Activated CD4-positive, CD25-positive, alpha-beta regulatory T cell treated with anti-CD3 and anti-CD28 coated beads, Interleukin-2, amount 50 U/mL, for 16 hours (primary cell): ENCODE measurements around the gene KRT79.
"Not testable (repeated sequence)": the region's sequence is repeated elsewhere in the genome, so short reads cannot be mapped to it uniquely, and the experiment has no call there.

Experiments used
- DNase-seq: peaks from one replicate; pipeline ENCODE4 v3.0.0-alpha.2; 2020; ENCODE audit warnings: low read depth, low spot score

The KRT79 gene

GRCh38 chr12:52806821-52807543 lies 27.1 kb downstream of the KRT79 start:
- no peak for DNase-seq

- no peak for DNase-seq
These were observed 27.8 kb downstream of the KRT79 start for GRCh38 chr12:52806169-52806811.

- DNase-seq, result no peak
These were observed 28.4 kb downstream of the KRT79 start for GRCh38 chr12:52805739-52806138.

DNA sequence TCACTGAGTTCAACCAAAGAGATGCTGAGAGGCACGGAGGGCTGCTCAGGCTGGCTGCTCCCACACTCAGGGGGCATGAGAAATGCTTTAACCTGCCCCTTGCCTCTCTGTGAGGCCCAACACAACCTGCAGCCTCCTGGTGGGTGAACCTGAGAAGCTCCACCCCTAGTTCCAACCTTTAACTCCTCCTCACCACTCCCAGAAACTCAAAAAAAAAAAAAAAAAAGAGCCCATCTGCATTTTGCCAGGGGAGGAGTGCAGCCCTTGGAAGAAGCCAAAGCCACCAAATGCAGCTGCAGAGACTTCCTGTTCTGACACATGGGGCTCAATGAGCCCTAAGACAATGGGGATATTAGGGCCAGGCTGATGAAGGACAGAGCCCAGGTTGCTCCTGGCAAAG lies 29.1 kb downstream of the KRT79 start:
- DNase-seq, result no peak

GRCh38 chr12:52802442-52802841 lies 31.7 kb downstream of the KRT79 start:
- DNase-seq, result no peak

DNA sequence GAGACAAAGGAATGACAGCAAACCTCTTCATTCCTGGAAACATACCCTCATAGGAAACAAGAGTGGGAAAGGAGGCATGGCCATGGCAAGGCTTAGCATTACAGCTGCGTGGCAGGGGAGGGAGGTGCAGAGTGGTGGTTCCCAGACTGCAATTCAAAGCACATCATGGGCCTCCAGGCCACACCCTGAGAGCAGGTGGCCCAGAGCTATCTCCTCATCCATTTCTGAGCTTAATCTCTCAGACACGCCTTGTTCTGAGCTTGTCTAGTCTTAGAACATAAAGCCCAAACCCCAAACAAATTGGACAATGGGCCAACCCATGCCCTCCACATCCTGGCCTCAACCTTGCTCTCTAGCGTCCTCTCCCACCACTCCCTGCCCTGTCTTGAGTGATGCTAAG lies 32.3 kb downstream of the KRT79 start:
- DNase-seq, result no peak

DNA sequence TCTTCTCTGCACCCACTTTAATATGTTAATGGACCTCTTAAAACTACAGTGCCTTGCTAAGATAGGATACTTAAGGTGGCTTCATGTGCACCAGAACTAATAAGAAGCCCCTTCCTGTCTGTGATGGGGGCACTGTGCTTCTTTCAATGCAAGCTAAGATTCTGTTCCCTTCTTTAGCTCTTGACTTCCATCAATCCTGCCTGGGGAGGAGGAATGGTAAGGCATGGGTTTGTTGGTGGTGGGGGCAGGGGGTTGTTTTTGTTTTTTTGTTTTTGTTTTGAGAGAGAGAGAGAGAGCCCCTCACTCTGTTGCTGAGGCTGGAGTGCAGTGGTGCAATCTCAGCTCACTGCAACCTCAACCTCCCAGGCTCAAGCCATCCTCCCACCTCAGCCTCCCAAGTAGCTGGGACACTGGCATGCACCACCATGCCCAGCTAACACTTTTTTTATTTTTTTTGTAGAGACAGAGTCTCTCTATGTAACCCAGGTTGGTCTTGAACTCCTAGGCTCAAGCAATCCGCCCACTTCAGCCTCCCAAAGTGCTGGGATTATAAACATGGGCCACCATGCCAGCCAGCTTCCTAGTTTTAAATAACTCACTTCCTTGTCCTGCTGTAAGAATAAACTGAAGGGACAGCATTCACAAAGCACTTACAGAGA lies 33.7 kb downstream of the KRT79 start:
- no peak for DNase-seq

DNA sequence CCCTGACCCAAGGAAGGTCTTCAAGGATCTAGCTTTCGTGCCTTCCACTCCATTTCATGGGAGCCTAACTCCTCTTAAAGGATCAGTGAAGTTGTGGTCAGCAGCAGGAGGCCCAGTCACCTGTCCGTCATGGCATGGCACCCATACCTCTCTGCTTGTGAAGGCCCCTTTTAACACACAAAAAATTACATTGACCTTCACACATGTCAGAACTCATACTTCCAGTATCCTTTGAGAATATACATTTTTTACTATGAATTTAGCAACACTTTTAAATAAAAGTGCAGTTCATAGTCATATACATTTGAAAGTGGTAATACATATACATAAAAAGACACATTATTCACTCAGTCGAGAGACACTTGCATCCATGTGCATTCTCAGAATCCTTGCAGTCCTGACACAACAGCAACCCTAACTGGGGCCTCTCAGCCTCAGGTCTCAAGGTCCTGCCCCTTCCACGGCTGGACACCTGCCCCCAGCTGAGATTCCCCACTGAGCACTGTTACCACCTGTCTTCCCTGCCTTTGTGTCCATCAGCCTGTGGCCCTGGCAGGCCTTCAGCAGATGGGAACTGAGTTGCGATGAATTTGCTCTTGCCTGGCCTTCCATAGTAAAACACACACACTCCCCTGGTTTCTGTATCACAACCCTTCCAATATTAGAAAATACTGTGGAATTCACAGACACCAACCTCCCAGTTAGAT lies 34.5 kb downstream of the KRT79 start:
- no peak for DNase-seq

DNA sequence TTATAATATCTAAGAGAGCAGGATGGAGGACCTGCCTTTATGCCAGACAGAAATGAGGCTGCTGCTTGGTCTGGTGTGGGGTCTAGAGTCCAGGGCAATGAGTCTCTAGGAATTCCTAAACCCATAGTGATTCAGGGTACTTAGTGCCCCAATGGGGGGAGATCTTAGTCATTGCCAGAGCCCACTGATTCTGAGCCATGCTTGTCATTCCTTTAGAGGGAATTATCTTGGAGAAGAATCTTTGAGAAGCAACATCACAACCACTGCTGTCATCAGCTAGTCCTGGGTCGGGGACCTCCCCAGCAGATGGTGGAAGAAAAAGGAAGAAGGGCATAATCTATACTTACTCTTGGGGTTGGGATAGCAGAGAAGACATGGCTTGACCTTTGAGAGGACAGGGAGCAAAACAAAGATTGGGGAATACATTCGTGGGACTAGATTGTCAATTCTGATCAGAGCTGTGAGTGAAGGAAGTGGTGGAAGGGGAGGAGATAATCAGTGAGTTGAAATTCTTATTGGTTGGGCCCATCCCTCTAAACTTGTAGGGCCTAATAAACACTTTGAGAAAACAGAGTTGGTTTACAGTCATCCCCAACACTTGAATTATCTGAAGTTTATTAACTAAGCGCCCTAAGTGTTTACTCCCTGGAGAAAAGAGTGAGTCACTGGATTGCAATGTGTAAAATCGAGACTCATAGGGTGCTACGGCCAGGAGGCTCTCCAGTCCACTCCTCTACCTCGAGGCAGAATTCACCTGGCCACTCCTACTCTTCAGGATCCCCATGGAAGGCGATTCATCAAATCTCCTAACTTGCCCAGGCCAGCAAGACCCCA lies 35.2 kb downstream of the KRT79 start:
- no peak for DNase-seq

GRCh38 chr12:52798003-52798670 lies 36.0 kb downstream of the KRT79 start:
- no peak for DNase-seq

DNA sequence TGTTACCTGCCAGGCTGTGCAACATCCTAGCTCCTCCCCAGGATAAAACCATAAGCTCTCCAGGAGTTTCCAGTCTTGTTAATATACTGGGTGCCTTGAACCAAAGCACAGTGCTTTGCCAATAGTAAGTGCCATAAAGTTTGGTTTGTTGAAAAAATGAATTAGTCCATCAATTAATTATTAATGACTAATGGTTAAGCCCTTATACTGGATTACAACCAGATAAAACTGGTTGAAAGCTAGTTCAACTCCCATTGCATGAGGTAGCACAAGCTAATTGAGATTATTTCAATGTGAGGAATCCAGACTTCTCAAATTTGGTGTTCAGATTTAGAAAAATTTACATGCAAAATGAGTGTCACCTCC lies 36.6 kb downstream of the KRT79 start:
- DNase-seq, result no peak

GRCh38 chr12:52796839-52797528 lies 37.1 kb downstream of the KRT79 start:
- DNase-seq, result no peak

GRCh38 chr12:52796429-52796794 lies 37.7 kb downstream of the KRT79 start:
- DNase-seq, result no peak

- DNase-seq, result no peak
These were observed 38.2 kb downstream of the KRT79 start, which contains the start of gene KRT3 for GRCh38 chr12:52795694-52796428. KRT3 (minus strand) TSS chr12:52796117; CDS start chr12:52796042, 75 bp downstream.

- DNase-seq, result not testable (repeated sequence)
These were observed 38.8 kb downstream of the KRT79 start for GRCh38 chr12:52795332-52795674.

DNA sequence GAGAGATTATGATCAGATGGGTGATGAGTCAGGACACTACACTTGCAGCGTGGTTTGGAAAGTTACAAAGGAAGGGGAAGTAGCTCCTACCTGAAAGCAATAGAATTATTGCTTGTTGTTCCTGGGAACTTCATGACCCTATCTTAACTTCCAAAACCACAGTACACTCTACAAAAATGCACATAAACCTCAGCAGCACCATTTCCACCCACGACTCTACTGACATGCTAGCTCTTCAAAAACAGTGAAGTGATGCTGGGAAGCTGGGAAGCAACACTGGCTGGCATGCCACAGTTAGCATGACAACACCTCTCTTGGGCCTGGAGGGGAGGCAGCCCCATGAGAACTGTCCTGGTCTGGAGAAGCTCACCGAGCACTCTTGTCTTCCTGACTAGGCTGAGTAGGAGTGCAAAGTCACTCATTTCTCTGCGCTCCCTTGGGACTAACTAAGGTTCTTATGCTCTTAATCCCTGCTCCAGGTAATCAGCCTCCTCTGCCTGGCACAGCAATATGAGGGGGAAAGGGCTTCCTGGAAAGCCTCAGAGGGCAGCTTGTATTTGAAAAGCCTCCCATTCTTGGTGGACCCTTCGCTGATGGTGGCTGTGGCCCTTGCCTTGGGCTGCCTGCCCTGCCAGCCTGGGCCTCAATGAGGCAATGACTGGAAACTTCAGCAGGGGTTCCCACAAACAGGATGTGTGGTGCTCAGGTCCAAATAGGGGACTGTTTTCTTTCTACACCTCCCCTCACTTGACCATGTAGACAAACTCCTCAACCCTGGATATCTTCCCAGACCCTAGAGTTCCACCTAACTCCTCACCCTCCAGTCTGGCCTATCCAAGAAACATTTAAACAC lies 39.4 kb downstream of the KRT79 start:
- DNase-seq, result no peak

- no peak for DNase-seq
These were observed 41.7 kb downstream of the KRT79 start for GRCh38 chr12:52792185-52793029.
